SU-DHL-6 (cell line): ENCODE measurements around the gene PSTPIP1.
"Not testable (repeated sequence)": the region's sequence is repeated elsewhere in the genome, so short reads cannot be mapped to it uniquely, and the experiment has no call there.

Experiments
- H2AFZ ChIP-seq: fragments of 200-600 bp; sonication (generic); 2 replicates; pipeline ENCODE4 v1.6.1; 2014; ENCODE audit warnings: low read depth, mild to moderate bottlenecking, moderate library complexity, mixed read lengths, antibody characterized with exemption, low read length; ENCODE audit not compliant: severe bottlenecking
- H3F3A ChIP-seq: fragments of 200-600 bp; shearing (Covaris generic); 2 replicates; pipeline ENCODE4 v1.6.0; 2016; ENCODE audit warnings: antibody characterized with exemption, mild to moderate bottlenecking; ENCODE audit not compliant: insufficient read depth
- H3K27ac ChIP-seq: fragments of 200-600 bp; sonication (generic); 2 replicates; pipeline ENCODE4 v1.5.1; 2016; ENCODE audit warnings: low read depth, mild to moderate bottlenecking, low read length, moderate library complexity, mixed read lengths
- H3K27me3 ChIP-seq: fragments of 200-600 bp; sonication (generic), shearing (Covaris generic); 2 replicates; pipeline ENCODE4 v1.6.0; 2014; ENCODE audit warnings: mild to moderate bottlenecking, low read length
- H3K36me3 ChIP-seq: fragments of 200-600 bp; sonication (generic); 2 replicates; pipeline ENCODE4 v1.6.1; 2014; ENCODE audit warnings: mild to moderate bottlenecking, low read length, mixed read lengths
- H3K4me2 ChIP-seq: fragments of 300-600, 200-600 bp; shearing (Covaris generic), sonication (generic); 2 replicates; pipeline ENCODE4 v1.6.0; 2014; ENCODE audit warnings: low read length, low read depth, mild to moderate bottlenecking; ENCODE audit not compliant: poor library complexity, severe bottlenecking
- H3K4me3 ChIP-seq: fragments of 200-600 bp; sonication (generic); 2 replicates; pipeline ENCODE4 v1.5.1; 2014; ENCODE audit warnings: antibody characterized with exemption, low read length, mild to moderate bottlenecking, mixed read lengths; ENCODE audit not compliant: insufficient read depth, poor library complexity, severe bottlenecking
- H3K79me2 ChIP-seq: fragments of 200-600 bp; sonication (generic); 2 replicates; pipeline ENCODE4 v1.6.1; 2014; ENCODE audit warnings: mild to moderate bottlenecking, low read length, moderate library complexity; ENCODE audit not compliant: insufficient read depth
- H3K9ac ChIP-seq: fragments of 200-600 bp; sonication (generic); 2 replicates; pipeline ENCODE4 v1.7.0; 2014; ENCODE audit warnings: mild to moderate bottlenecking, low read length
- H3K9me2 ChIP-seq: fragments of 200-600 bp; sonication (generic); replicated peaks from 2 replicates; pipeline ENCODE4 v1.6.1; 2014; ENCODE audit warnings: low read length; ENCODE audit not compliant: insufficient read depth
- H3K9me3 ChIP-seq: fragments of 200-600 bp; sonication (generic); 2 replicates; pipeline ENCODE4 v1.6.1; 2014; ENCODE audit warnings: low read length, mixed read lengths; ENCODE audit not compliant: insufficient read depth
- H4K20me1 ChIP-seq: fragments of 200-600 bp; sonication (generic); 2 replicates; pipeline ENCODE4 v1.6.1; 2014; ENCODE audit warnings: low read depth, mild to moderate bottlenecking, antibody characterized with exemption, low read length, moderate library complexity, mixed read lengths
- CTCF ChIP-seq: fragments of 200-600 bp; sonication (generic); IDR thresholded peaks from one replicate; pipeline ENCODE4 v1.5.1; 2017; ENCODE audit warnings: antibody characterized with exemption, mild to moderate bottlenecking, low read length, moderate library complexity; ENCODE audit not compliant: insufficient read depth, poor library complexity, severe bottlenecking
- EZH2phosphoT487 ChIP-seq: fragments of 200-600 bp; sonication (generic), shearing (Covaris generic); conservative IDR thresholded peaks from 2 replicates; pipeline ENCODE4 v1.6.1; 2018; ENCODE audit warnings: mild to moderate bottlenecking, antibody characterized with exemption, low read length, moderate library complexity, mixed read lengths

The PSTPIP1 gene

DNA sequence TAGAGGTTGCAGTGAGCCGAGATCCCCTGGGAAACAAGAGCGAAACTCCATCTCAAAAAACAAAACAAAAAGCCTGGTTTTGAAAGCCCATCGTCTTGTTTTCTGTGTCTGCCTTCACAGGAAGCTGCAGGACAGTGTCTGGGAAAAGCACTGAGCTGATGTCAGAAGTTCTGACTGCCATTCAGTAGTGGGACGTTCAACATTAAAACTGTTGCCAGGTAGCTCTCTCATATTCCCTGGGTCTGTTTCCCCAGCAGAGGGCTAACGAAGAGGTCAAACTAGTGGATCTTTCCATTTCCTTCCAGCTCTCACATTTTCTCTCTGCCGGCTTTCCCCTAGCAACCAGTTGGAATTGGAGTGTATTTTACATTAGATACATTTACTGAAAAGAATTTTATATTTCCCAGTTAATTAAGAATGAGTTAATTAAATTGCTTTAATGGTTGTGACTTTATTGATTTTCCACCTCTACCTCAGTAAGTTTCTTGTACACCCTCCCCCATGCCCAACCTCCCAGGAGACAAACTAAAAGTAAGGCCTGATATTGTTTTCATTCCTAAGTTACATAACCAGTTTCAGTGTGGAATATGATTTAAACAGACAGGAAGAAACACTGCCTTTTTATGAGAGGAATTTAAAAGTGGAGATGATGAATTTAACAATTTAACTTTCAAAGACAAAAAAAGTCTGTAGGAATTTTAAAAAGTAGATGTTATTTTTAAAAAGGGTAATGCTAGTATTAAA is 33.5 kb upstream of the PSTPIP1 start:
- no peaks in the 10 kb centered on the region for H3K27me3 ChIP-seq
- no peak overlapping the region for H3K4me3 ChIP-seq
- no peaks in the 10 kb centered on the region for H3K9me3 ChIP-seq
- no peak overlapping the region for H2AFZ ChIP-seq
- no peaks in the 10 kb centered on the region for H3K9me2 ChIP-seq
- no peaks in the 10 kb centered on the region for H4K20me1 ChIP-seq
- H3K27ac ChIP-seq, result no peak overlapping the region
- no peak for TF ChIP-seq EZH2phosphoT487
- TF ChIP-seq CTCF, result no peak
- H3K79me2 ChIP-seq, result no peaks in the 10 kb centered on the region
- H3K36me3 ChIP-seq, result no peaks in the 10 kb centered on the region
- no peak overlapping the region for H3K4me2 ChIP-seq
- H3F3A ChIP-seq, result no peaks in the 10 kb centered on the region
- no peak overlapping the region for H3K9ac ChIP-seq

DNA sequence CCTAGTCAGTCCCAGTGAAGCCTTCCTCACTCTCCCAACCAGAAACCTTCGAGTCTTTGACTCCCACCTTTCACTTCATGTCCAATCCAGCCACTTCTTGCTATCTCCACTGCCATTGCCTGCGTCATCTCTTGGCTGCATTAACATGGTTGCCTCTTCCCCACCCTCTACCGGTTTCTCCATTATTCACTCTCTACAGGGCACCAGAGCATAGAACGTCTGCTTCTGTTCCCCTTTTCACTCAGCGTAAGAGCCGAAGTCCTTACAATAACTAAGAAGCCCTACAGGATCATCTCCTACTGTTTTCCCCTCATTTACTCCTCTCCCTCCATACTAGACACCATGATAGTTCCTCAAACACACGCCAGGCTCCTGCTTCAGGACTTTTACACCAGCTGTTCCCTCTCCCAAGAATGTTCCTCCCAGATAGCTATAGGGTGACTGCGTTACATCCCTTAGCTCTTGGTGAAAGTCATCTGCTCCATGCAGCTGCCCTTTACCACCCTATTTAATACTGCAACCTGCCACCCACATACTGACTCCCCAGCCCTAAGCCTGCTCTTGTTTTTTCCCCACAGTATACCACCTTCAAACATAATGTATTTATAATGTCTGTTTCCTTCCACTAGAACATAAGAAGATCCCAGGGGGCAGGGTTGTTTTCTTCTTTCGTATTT is 32.5 kb upstream of the PSTPIP1 start:
- Histone ChIP-seq H3K79me2 (no peaks in the 10 kb centered on the region), H2AFZ (no peak overlapping the region), H3F3A (no peaks in the 10 kb centered on the region), H3K9ac (no peak overlapping the region), H3K36me3 (no peaks in the 10 kb centered on the region), H3K27ac (no peak overlapping the region), H3K27me3 (no peaks in the 10 kb centered on the region), H3K9me3 (no peaks in the 10 kb centered on the region), H3K9me2 (no peaks in the 10 kb centered on the region), H3K4me3 (no peak overlapping the region), H3K4me2 (no peak overlapping the region), H4K20me1 (no peaks in the 10 kb centered on the region)
- TF ChIP-seq EZH2phosphoT487 (no peak), CTCF (no peak)

GRCh38 chr15:76963596-76963995 is 31.3 kb upstream of the PSTPIP1 start:
- Histone ChIP-seq H3K36me3 (no peaks in the 10 kb centered on the region), H4K20me1 (no peaks in the 10 kb centered on the region), H2AFZ (no peak overlapping the region), H3K79me2 (no peaks in the 10 kb centered on the region), H3K9ac (no peak overlapping the region), H3F3A (no peaks in the 10 kb centered on the region), H3K4me2 (no peak overlapping the region), H3K27me3 (no peaks in the 10 kb centered on the region), H3K27ac (no peak overlapping the region), H3K9me3 (no peaks in the 10 kb centered on the region), H3K4me3 (no peak overlapping the region), H3K9me2 (no peaks in the 10 kb centered on the region)
- no peak for TF ChIP-seq EZH2phosphoT487

- H3K27ac ChIP-seq, result no peak overlapping the region
Measured at GRCh38 chr15:76964157-76964556, 30.8 kb upstream of the PSTPIP1 start.

DNA sequence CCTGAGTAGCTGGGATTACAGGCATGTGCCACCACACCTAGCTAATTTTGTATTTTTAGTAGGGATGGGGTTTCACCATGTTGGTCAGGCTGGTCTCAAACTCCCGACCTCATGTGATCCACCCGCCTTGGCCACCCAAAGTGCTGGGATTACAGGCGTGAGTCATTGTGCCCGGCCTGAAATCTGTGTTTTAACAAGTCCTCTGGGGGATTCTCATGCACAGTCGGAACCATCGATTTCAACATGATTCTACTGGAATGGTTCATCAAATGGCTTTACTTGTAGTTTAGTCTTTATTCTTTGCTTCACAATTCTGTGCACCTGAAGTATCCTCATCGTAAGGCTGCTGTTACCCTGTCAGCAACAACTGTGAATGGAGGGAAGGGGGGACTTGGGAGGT is 28.9 kb upstream of the PSTPIP1 start:
- H3K27me3 ChIP-seq, H3K4me3 ChIP-seq, H3K27ac ChIP-seq, H3K9me3 ChIP-seq, H3K9ac ChIP-seq, H3K9me2 ChIP-seq, H4K20me1 ChIP-seq, H3F3A ChIP-seq, H3K4me2 ChIP-seq, H3K79me2 ChIP-seq, H2AFZ ChIP-seq, H3K36me3 ChIP-seq: not testable (repeated sequence)

More at GRCh38 chr15:76964157-76964556, 30.8 kb upstream of the PSTPIP1 start:
- H3K4me2 ChIP-seq, result no peak overlapping the region
- H3K27me3 ChIP-seq, result no peaks in the 10 kb centered on the region
- no peaks in the 10 kb centered on the region for H3K79me2 ChIP-seq
- TF ChIP-seq CTCF (no peak), EZH2phosphoT487 (no peak)
- no peaks in the 10 kb centered on the region for H4K20me1 ChIP-seq
- no peak overlapping the region for H3K4me3 ChIP-seq
- H3K9ac ChIP-seq, result no peak overlapping the region
- no peaks in the 10 kb centered on the region for H3K36me3 ChIP-seq
- H3K9me3 ChIP-seq, result no peaks in the 10 kb centered on the region
- H3K9me2 ChIP-seq, result no peaks in the 10 kb centered on the region
- H2AFZ ChIP-seq, result no peak overlapping the region
- H3F3A ChIP-seq, result no peaks in the 10 kb centered on the region
